SK-N-SH treated with all-trans-retinoic acid at 6 μM for 48 hours (cell line): ENCODE data around the gene CASZ1.

Experiments
- ATAC-seq: fragments of 200-7000 bp; cut with Tn5 transposase; 3 replicates; pipeline ENCODE4 v1.9.1; 2020; ENCODE audit warnings: mild to moderate bottlenecking, moderate library complexity
- ARNTL ChIP-seq: fragments of 450-650 bp; formaldehyde crosslinking; IDR thresholded peaks from 2 replicates; pipeline ENCODE4 v1.5.0; 2020; ENCODE audit warnings: low read depth, mild to moderate bottlenecking, moderate library complexity, borderline replicate concordance
- BACH2 ChIP-seq: fragments of 250-450 bp; sonication (Bioruptor Pico); IDR thresholded peaks from 2 replicates; pipeline ENCODE4 v1.9.0; 2021; ENCODE audit warnings: mild to moderate bottlenecking, borderline replicate concordance
- CREB5 ChIP-seq: fragments of 250-450 bp; sonication (Bioruptor Pico); IDR thresholded peaks from 2 replicates; pipeline ENCODE4 v1.5.1; 2020; ENCODE audit warnings: low read depth, mild to moderate bottlenecking, moderate library complexity
- CSDC2 ChIP-seq: fragments of 250-450 bp; sonication (Bioruptor Pico); IDR thresholded peaks from 2 replicates; pipeline ENCODE4 v1.5.0; 2020; ENCODE audit warnings: mild to moderate bottlenecking, moderate library complexity
- CSRNP3 ChIP-seq: fragments of 250-450 bp; sonication (Bioruptor Pico); IDR thresholded peaks from 2 replicates; pipeline ENCODE4 v1.5.1; 2021; ENCODE audit warnings: mild to moderate bottlenecking, moderate library complexity
- ESRRG ChIP-seq: fragments of 250-450 bp; sonication (Bioruptor Pico); IDR thresholded peaks from 2 replicates; pipeline ENCODE4 v1.6.1; 2021; ENCODE audit warnings: mild to moderate bottlenecking
- GLIS3 ChIP-seq: fragments of 250-450 bp; sonication (Bioruptor Pico); IDR thresholded peaks from 2 replicates; pipeline ENCODE4 v1.5.0; 2020; ENCODE audit warnings: mild to moderate bottlenecking, moderate library complexity
- ISL1 ChIP-seq: fragments of 250-450 bp; sonication (Bioruptor Pico); IDR thresholded peaks from 2 replicates; pipeline ENCODE4 v2.1.2; 2022; ENCODE audit warnings: mild to moderate bottlenecking, moderate library complexity
- OSR1 ChIP-seq: fragments of 250-450 bp; sonication (Bioruptor Pico); IDR thresholded peaks from 2 replicates; pipeline ENCODE4 v1.8.0; 2022; ENCODE audit warnings: moderate library complexity, mild to moderate bottlenecking, inconsistent platforms
- POU6F1 ChIP-seq: fragments of 250-450 bp; sonication (Bioruptor Pico); IDR thresholded peaks from 2 replicates; pipeline ENCODE4 v1.8.0; 2021; ENCODE audit warnings: low read depth, mild to moderate bottlenecking, moderate library complexity, borderline replicate concordance
- PPARA ChIP-seq: fragments of 250-450 bp; sonication (Bioruptor Pico); IDR thresholded peaks from 2 replicates; pipeline ENCODE4 v1.5.0; 2020; ENCODE audit warnings: mild to moderate bottlenecking, borderline replicate concordance
- RARB ChIP-seq: fragments of 250-450 bp; sonication (Bioruptor Pico); IDR thresholded peaks from 2 replicates; pipeline ENCODE4 v1.8.0; 2021; ENCODE audit warnings: mild to moderate bottlenecking, moderate library complexity
- SNAI2 ChIP-seq: fragments of 250-450 bp; sonication (Bioruptor Pico); IDR thresholded peaks from 2 replicates; pipeline ENCODE4 v1.5.0; 2020; ENCODE audit warnings: mild to moderate bottlenecking, moderate library complexity
- TCF4 ChIP-seq: fragments of 250-450 bp; sonication (Bioruptor Pico); IDR thresholded peaks from 2 replicates; pipeline ENCODE4 v1.8.0; 2021; ENCODE audit warnings: mild to moderate bottlenecking, moderate library complexity, borderline replicate concordance
- TOX ChIP-seq: fragments of 250-450 bp; sonication (Bioruptor Pico); IDR thresholded peaks from 2 replicates; pipeline ENCODE4 v1.8.0; 2021; ENCODE audit warnings: mild to moderate bottlenecking, moderate library complexity, borderline replicate concordance
- TSHZ2 ChIP-seq: fragments of 250-450 bp; sonication (Bioruptor Pico); IDR thresholded peaks from 2 replicates; pipeline ENCODE4 v1.5.0; 2020; ENCODE audit warnings: mild to moderate bottlenecking, moderate library complexity
- ZC3H10 ChIP-seq: fragments of 250-450 bp; sonication (Bioruptor Pico); IDR thresholded peaks from 2 replicates; pipeline ENCODE4 v1.5.1; 2021; ENCODE audit warnings: mild to moderate bottlenecking, moderate library complexity
- ZFP3 ChIP-seq: fragments of 250-450 bp; sonication (Bioruptor Pico); IDR thresholded peaks from 2 replicates; pipeline ENCODE4 v1.5.0; 2020; ENCODE audit warnings: mild to moderate bottlenecking, moderate library complexity
- ZNF565 ChIP-seq: fragments of 450-650 bp; formaldehyde crosslinking; conservative IDR thresholded peaks from 2 replicates; pipeline ENCODE4 v1.5.0; 2020; ENCODE audit warnings: low read depth, mild to moderate bottlenecking, moderate library complexity
- ZNF8 ChIP-seq: fragments of 450-650 bp; formaldehyde crosslinking; IDR thresholded peaks from 2 replicates; pipeline ENCODE4 v1.5.0; 2020; ENCODE audit warnings: mild to moderate bottlenecking, moderate library complexity

CASZ1 gene

GRCh38 chr1:10802944-10803715, 6.7 kb upstream of the CASZ1 start:
- TF ChIP-seq BACH2 (CRISPR knock-in tag) (no peak), ESRRG (CRISPR knock-in tag) (no peak), ZNF8 (no peak), TSHZ2 (CRISPR knock-in tag) (no peak), PPARA (no peak)
- ATAC-seq, result no peak

- no peak for ATAC-seq
- TF ChIP-seq BACH2 (CRISPR knock-in tag) (no peak), OSR1 (CRISPR knock-in tag) (no peak), CSRNP3 (CRISPR knock-in tag) (no peak), TOX (no peak), ZC3H10 (no peak)
Measured at GRCh38 chr1:10800778-10801177, 4.3 kb upstream of the CASZ1 start.

GRCh38 chr1:10799726-10800125, 3.3 kb upstream of the CASZ1 start:
- TF ChIP-seq PPARA (no peak), BACH2 (CRISPR knock-in tag) (no peak), OSR1 (CRISPR knock-in tag) (no peak), CSRNP3 (CRISPR knock-in tag) (no peak), ZNF565 (CRISPR knock-in tag) (no peak), CSDC2 (CRISPR knock-in tag) (no peak), TSHZ2 (CRISPR knock-in tag) (no peak), ZNF8 (no peak), ZFP3 (no peak), SNAI2 (CRISPR knock-in tag) (no peak), ISL1 (CRISPR knock-in tag) (no peak), ESRRG (CRISPR knock-in tag) (no peak), TCF4 (CRISPR knock-in tag) (no peak), GLIS3 (CRISPR knock-in tag) (no peak), ZC3H10 (no peak), POU6F1 (no peak), ARNTL (CRISPR knock-in tag) (no peak), CREB5 (CRISPR knock-in tag) (no peak), RARB (no peak)
- TF ChIP-seq, all 23 proteins: peak for 0
- no peak for ATAC-seq
